DMS153 (cell line): ENCODE data around the gene C1orf21.

Experiments used
- DNase-seq: peaks from one replicate; lab custom pipeline; 2025; lab: John Stamatoyannopoulos, UW

Gene C1orf21

DNA sequence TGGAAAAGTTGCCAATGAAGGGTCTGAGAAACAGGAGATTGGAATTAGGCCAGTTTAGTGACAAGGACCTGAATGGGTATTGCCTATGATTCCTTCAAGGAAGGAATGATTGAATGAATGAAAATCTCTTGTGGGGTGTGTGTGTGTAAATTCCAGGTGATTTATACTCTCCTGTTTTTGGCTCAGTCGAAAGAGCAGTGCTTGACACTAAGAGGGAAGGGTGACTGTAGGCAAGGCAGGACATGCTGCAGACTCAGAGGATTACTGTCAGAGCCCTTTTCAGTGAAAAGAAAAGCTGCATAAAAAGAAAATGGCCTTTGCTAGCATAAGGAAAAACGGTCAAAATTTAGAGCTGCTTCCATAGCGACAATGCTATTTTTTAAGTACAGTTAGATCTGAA, 30.1 kb downstream of the C1orf21 start:
- no peak for DNase-seq

DNA sequence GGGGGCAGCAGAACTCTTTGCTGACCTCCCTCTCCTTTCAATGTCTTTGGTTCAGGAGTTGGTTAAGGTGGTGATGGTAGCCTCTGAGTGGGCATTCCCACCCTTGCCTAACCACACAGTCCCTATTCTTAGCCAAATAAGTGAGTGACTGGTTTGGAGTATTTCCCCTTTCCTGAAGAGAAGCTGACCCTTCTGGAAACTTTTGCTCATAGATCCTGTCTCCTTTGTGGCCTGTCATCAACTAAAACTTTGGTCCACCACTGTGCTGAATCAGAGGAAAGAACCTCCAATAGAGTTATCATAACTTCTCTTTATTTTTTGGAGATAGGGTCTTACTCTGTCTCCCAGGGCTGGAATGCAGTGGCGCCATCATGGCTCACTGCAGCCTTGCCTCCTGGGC, 31.1 kb downstream of the C1orf21 start:
- no peak for DNase-seq

DNA sequence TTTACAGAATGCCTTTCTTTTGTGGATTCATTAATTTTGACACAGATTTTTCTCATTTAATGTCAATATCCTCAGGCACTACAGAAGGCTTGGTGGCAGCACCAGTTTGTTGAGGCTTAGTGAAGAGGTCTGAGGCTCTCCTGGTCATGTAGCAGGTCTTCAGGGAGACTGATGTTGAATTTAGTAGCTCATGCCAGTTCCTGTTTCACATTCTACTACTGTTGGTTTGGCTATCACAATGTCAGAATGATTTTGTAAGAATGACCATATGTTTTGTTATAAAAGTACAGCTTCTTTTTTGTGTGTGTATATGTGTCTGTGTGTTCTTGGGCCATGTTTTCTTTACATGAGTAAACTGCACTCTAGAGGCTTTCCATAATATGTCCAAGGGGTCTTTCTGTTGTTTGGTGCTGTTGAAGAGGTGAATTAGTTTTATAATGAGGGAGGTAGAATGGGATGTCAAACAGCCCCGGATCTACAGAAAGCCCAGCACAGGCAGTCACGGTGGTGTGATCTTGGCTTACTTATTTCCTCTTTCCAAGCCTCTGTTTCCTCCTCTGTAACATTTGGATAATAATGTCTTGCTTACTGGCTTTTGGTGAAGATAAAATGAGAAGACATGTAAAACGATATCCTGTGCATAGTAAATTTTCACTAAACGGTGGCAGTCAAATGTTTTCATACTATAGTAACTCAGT, 32.0 kb downstream of the C1orf21 start:
- DNase-seq = no peak

DNA sequence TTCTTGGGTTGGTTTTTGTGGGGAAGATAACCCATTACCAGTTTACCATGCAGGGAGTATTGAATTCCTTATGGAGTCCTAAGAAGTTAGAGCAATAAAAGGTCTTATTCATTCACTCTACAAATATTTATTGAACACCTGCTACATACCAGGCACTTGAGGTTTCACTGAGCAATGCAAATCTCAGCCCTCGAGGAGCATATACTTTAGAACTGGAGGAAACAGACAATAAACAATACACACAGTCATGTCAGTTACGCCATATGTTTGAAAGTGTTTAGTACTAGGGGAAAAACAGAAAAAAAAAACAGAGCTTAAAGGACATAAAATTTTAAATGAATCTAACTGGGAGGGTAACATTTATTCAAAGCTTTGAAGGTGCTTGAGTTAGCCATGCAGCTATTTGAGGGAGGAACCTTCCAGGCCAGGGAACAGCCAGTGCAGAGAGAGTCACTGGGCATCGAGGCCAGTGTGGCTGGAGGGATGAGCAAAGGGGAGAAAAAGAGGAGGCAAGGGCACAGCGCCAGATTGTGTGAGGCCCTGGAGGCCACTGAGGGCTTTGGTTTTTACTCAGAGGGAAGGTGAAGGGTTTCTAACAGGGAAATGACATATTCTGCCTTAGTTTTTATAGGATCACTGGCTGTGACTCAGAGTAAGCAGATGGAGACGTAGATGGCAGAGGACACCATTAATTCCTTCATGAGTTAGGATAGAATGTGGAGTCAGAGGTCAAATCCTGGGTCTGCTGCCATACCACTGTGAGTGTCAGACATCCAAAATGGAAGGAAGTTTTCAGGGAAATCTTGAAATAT, 32.7 kb downstream of the C1orf21 start:
- no peak for DNase-seq

DNA sequence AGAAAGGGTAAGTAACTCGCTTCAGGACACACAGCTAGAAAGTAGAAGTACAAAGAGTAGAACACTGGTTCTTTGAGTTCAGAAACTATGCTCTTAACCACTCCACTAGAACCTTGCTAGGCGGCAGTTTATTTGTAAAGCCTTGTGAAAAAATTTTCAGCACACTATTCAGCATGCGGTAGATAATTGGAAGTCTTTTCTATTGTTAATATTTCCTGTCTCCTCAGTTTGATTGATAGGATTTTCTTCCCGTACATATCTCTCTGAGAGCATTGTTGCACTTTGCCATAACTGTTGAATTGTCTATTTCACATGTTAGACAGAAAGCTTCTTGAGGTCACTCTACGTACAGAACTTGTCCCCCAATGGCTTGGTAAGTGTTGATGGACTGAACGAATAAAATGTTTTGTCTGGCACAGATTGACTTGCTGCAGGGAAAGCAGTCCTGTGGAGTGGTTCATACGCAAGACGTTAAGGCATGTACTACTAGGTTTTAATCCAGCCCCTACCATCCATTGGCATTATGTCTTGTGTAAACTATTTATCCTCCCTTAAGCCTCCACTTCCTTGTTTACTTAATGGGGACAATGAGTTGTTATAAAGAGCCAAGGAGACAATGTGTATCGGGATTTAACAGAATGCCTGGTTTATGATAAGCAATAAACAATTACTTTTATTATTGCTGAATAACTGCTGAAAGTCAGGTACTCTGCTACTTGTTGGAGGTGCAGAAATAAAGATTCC, 35.8 kb downstream of the C1orf21 start:
- DNase-seq = no peak

DNA sequence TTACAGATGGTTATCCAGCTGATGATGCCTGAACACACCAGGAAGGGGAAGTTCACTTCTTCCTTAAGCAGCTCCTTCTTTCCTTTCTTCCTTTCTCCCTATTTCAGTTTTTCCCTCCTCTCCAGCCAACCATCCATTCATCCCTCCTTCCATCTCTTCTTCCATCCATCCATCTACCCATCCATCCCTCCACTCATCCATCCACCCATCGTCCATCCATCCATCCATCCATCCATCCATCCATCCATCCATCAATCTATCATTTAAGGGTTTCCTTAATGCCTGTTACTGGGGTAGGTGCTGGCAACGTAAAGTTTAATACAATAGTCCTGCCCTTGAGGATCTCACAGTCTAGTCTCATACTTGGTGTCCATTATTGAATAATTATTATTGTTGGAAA, 36.8 kb downstream of the C1orf21 start:
- DNase-seq = no peak

DNA sequence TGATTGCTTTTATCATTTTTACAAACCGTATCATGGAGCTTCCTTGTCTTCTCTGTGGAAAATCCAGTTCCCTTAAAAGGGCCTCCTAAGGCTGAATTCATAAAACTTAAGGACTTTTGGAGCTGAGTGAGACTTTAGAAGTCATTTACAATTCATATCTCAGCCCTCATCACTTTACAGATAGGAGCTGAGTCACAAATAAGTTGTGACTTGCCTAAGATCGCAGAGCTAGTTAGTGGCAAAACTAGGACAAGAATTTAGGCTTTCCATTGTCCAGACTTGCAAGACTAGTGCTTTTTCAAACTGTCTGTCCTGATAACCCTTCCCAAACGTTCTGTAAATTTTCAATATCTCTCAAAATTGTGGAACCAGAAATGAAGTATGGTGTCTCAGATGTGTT, 37.3 kb downstream of the C1orf21 start:
- DNase-seq = no peak

DNA sequence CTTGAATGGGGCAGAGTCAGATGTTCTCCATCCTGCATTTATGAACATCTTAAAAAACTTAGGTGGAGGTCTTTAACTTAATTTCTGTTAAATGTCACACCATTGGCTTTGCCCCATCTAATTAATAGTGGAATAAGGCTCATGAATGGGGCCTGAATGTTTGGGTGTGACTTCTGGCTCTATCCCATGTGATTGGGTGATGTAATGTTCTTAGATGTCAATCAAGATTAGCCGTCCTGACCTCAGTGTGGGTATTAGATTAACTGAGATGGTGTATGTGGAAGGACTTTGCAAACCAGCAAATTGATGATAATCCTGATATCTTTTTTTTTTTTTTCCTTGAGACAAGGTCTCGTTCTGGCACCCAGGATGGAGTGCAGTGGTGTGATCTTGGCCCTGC, 38.1 kb downstream of the C1orf21 start:
- no peak for DNase-seq

DNA sequence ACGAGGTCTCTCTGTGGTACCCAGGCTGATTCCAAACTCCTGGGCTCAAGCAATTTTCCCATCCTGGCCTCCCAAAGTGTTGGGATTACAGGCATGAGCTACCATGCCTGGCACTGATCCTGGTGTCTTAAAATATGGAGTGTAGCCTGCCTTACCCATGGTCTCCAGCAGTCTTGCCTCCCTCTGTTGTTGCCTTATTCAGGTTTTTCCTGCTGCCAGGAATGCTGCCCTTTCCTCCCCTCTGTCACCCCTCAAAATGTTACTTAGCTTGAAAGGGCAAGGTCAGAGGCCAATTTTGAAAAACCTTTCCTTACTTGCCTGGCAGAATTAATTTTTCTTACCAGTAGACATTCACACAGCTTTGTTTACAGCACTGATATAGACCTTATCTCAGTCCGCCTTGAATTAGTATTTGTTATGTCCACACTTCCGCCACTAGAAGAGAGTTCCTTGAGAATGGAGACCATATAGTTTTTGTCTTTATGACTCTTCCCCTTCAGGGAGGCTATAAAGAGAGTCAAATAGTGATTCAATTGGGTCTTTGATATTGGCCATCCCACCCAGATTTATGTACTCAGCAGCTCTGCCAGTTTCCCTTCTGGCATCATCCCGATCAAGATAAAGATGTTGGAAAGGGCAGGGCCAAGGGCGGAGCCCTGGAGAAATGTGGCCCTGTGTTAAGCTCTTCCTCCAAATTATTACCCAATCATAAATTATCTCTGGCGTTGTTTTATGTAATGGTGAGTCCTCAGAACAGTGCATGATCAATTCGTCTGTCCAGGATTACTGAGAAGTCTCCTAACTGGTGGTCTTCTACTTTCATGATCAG, 38.8 kb downstream of the C1orf21 start:
- DNase-seq = no peak

DNA sequence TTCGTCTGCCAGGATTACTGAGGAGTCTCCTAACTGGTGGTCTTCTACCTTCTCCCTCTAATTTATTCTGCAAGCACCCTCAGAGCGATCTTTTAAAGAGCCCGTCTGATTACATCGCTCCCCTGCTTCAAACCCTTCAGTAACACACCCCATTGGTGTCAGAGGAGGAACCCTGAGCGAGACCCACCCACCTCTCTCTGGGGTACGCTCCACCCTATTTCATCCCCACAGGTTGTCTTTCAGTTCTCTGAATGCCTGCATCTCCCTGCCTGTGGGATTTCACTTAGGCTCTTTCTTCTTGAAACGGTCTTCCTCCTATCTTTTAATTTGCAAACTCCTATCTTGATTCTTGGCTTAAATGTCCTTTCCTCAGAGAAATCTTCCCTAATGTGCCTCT, 39.4 kb downstream of the C1orf21 start:
- no peak for DNase-seq

DNA sequence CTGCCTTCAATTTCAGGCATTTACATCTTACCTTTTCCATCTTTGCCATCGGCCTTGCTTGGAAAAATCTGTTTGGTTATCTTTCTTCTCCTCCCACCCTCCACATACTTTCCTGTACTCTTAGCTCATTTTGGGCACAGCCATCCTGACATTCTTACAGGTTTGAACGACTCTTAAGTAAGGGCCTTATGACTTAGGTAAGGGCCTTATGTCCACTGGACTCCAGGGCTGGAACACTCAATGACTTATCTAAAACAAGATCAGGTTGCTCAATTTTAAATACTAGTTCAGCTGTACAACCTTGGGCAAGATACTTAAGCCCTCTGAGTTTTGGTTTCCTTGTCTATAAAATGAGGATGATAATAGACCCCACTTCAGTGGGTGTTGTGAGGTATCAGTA, 40.9 kb downstream of the C1orf21 start:
- no peak for DNase-seq

DNA sequence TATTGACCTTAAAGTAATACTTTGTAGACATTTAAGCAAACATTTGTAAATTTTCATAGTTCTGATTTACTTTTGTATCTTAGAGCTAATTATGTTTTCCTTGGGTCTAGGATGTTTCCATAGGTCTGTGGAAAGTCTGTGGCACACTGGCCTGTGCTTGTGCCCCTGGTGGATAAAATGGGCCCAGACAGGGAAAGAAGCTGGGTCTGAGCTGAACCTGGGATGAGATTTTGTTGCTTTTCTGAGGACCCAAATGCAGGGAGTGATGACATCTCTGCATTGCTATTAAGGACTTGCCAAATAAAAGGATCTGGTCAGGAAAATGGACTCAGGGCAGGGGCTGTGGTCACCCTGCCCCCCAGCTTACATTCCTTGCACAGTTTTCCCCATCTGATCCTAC, 41.8 kb downstream of the C1orf21 start:
- DNase-seq = no peak

DNA sequence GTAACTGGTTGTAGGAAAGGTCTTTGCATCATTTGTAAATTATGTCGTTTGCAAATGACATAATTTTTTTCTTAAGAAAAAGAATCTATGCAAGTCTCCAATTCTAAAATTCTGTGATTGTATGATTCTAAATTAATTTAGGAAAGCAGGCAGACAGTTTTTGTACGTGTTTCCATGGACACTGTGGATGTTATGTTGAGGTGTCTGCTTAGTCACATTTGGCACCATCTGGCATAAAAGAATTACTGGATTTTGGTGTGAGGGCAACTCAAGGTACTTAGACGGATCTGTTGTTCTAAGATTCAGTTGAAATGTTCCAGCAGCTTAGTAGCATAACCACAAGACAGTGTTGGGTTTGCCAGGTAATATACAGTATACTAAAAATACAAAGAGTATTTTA, 42.5 kb downstream of the C1orf21 start:
- DNase-seq = no peak

DNA sequence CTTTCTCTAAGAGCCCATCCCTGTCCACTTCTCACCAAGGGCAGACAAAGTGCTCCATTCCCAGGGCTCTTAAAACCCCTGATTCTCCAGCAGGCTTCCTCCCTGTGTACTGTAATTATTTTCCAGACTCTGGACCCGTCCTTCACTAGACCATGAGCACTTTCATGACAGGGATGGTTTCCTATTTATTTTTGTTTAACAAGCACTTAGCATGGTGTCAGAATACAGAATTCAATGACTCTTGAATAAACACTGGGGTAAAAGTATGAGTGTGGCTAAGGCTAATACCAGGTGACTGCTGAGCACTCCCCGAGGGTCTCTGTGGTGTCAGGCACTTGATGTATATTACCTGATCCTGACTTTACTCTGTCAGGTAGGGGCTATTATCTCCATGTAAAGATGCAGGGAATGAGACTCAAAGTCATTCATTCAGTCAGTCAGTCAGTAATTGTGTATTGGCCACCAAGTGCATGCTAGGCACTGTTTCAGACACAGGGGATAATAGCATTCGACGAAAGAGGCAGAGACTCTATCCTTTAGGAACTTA, 47.2 kb downstream of the C1orf21 start:
- DNase-seq = peak; percentile 82

DNA sequence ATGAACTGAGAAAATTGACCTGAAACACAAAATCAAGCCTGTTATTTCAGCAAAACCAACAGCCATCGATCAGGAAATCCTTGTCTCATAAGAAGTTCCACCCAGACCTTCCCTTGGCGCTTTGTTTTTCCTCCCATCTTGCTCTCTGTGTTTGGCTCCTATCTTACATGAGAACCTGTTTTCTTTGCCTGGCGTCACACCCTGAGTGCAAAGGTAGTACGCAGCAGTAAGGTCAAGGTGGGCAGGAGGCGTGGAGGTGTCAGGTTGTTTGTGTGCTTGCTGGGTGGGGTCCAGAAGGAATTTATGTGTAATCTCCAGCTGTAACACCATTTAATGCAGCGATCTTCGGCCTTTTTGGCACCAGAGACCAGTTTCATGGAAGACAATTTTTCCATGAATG, 50.5 kb downstream of the C1orf21 start:
- no peak for DNase-seq

DNA sequence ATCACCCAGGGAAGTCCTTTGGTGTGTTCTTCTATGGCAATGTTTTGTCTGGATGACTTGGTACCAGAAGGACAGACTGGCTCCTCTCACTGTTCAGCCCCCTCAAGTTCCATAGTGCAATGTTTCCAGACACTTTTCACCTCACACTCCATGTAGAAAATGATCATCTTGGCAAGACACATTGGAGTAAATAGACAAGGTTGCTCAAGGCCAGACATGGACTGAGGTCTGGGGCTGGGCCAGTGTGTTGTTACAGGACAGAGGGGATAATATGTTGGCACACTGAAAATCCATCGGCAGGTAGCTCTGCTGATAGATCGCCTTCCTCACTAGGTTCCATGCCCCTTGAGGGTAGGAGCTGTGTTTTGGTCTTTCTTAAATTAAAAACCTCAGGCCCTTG, 51.5 kb downstream of the C1orf21 start:
- no peak for DNase-seq

DNA sequence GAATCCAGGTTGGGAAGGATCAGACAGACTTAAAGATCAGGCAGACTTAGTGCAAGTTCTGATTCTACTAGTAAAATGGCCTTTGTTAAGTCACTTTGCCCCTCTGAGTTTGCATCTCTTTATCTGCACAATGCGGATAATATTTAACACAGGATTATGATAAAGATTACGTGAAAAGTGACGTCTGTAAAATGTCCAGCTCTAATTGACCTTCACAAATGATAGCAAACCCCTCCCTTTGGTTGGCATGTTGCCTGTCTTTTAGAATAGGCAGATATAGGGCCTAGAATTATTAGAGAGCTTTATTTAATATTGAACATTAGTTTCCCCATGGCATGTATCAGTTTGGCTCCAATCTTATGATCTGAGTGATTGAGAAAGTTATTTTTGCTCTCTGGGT, 55.4 kb downstream of the C1orf21 start:
- DNase-seq = no peak

DNA sequence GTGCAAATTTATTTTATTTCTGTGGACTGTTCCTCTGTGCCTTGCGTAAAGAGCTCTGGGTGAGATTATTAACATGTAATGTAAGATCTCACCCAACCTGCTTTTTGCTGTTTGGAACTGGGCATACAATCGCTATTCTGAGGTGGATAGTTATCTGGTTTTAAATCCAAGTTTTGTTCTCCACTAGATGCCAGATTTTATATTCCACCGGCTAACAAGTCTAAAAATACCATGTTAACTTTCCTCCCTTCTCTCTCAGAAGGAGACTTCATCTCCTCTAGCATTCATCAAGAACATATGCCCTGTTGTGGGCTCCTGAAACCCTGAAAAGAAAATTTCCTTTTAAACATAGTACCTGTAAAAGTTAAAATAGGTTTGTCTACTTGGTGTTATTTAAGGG, 56.4 kb downstream of the C1orf21 start:
- DNase-seq = no peak

DNA sequence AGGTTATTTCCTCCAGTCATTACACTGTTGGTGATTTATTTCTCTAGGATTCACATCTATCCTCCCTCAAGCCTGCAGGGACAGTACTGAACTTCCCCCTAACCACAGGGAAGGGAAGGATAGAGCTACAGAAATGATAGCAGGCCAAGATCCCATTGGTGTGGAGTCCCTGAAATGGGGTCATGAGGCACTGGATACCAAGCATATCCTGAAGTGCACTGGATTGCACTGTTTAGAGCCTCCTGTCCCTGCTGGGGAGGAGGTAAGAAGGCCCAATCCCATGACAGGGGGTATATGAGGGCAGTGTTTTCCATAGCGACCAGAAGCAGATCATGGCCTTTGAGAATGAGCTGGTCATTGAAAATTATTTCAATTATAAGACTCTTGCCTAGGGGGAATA, 56.8 kb downstream of the C1orf21 start:
- no peak for DNase-seq

DNA sequence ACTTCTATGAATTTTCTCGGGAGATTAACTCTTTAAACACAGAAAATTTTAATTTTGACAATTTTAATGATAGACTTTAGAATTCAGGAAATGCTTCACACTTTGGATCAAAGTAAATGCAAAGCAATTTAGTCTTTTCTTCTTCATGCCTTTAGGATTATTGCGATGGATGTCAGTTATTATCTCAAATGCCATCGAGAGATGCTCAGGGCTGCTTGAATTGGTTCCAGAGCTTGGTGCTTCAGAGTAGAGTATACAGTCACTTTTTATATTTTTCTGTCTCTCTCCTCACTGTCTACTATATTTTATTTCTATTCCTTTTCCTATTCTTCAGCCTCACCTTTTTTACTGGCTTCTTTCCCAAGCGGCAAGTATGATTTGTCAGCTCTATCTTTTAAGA, 59.2 kb downstream of the C1orf21 start:
- DNase-seq = no peak

DNA sequence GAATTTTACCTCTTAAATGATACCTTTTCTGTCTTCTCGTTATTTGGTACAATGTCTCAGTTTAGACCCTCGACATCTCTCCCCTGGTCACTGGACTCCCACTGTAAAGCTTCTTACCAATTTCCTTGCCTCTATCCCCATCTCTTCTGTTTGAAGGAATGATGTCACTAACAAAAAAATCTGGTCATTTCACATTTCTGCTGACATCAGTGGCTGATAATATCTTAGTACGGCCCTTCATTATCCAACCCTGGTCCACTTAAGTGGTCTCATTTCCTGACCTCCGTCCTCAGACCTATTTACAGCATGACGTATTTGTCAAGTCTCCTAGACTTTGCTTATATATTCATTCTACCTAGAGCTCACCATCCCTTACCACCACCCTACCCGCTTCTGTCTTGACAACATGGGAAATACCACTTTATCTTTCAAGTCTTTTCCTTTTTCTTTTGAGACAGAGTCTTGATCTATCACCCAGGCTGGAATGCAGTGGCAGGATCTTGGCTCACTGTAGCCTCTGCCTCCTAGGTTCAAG, 60.9 kb downstream of the C1orf21 start:
- DNase-seq = no peak

DNA sequence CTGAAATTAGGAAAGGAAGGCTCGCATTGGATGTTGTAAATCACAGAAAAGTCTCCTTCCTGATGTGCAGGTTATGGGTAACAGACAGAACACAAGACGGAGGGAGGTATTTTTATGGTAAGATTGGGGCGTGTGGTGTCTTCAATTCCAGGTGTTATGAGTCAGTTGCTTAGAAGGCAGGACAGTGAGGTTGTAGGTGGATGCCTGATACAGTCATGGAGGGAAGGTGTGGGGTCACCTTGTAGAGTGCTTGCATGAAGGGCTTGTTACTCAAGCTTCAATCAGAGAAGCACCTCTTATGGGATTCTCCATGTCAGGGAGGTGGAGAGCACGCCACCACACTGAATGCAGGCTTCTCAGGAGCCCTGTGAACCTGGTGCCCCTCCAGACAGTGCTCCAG, 63.1 kb downstream of the C1orf21 start:
- no peak for DNase-seq
